Ramos (cell line): ENCODE measurements around the gene NGEF.

ENCODE experiments used
- in situ Hi-C: fragments of 300-500 bp; cut with MboI; formaldehyde crosslinking; loops from one replicate; pipeline ENCODE4 v1.14.3; 2022; ENCODE audit warnings: low sequenced_read_pairs; ENCODE audit not compliant: unreplicated experiment

The NGEF gene

GRCh38 chr2:233047206-233047605 lies 34.1 kb upstream of the NGEF start:
- in situ Hi-C loops: no loop called here

GRCh38 chr2:233044974-233045605 lies 32.0 kb upstream of the NGEF start:
- in situ Hi-C loops: no loop called here

GRCh38 chr2:233042549-233042948 lies 29.5 kb upstream of the NGEF start:
- in situ Hi-C loops: no loop called here

- in situ Hi-C loops: no loop called here
Measured at GRCh38 chr2:233041722-233042323, 28.8 kb upstream of the NGEF start.

GRCh38 chr2:233040571-233040970 lies 27.5 kb upstream of the NGEF start:
- in situ Hi-C loops: no loop called here

GRCh38 chr2:233039846-233040530 lies 26.9 kb upstream of the NGEF start:
- in situ Hi-C loops: no loop called here

- in situ Hi-C loops: no loop called here
Measured at GRCh38 chr2:233039212-233039845, 26.3 kb upstream of the NGEF start.

- in situ Hi-C loops: no loop called here
Measured at GRCh38 chr2:233037078-233037477, 24.0 kb upstream of the NGEF start.

- in situ Hi-C loops: no loop called here
Measured at GRCh38 chr2:233036162-233036838, 23.2 kb upstream of the NGEF start.

- in situ Hi-C loops: no loop called here
Measured at GRCh38 chr2:233035426-233036161, 22.5 kb upstream of the NGEF start.

- in situ Hi-C loops: no loop called here
Measured at GRCh38 chr2:233034091-233034882, 21.2 kb upstream of the NGEF start.

GRCh38 chr2:233033672-233034071 lies 20.6 kb upstream of the NGEF start:
- in situ Hi-C loops: no loop called here

- in situ Hi-C loops: no loop called here
Measured at GRCh38 chr2:233032551-233033320, 19.7 kb upstream of the NGEF start, which contains the start of gene NEU2. Gene NEU2, plus strand, starts transcription at chr2:233032672. Its CDS starts 0 bp downstream, at chr2:233032672.

GRCh38 chr2:233031556-233032500 lies 18.8 kb upstream of the NGEF start:
- in situ Hi-C loops: no loop called here

GRCh38 chr2:233029321-233029720 lies 16.3 kb upstream of the NGEF start:
- in situ Hi-C loops: no loop called here

GRCh38 chr2:233026198-233026813 lies 13.2 kb upstream of the NGEF start:
- in situ Hi-C loops: no loop called here

- in situ Hi-C loops: no loop called here
Measured at GRCh38 chr2:233025706-233026105, 12.7 kb upstream of the NGEF start.
